HPDE6-E6E7 (cell line): ENCODE measurements around the gene DCLK2.

Experiments
- DNase-seq: peaks from one replicate; pipeline ENCODE4 v3.0.0; 2011; ENCODE audit warnings: missing footprints; ENCODE audit errors: extremely low spot score

Gene DCLK2

DNA sequence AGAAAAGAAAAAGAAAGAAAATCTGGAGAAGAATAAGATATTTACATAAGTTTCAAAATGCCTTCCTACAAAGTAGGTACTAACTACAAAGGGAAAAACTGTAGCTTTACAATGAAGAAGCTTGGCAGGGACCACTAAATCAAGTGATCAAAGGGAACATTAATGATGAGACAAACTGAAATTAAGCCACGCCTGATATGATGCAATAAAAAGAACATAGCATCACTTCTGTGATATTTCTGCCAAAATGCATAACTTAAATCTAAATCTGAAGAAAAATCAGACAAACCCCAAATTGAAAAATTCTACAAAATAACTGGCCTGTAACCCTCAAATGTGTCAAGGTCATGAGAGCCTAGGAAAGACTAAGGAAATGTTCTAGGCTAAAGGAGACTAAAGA lies 8.9 kb upstream of the DCLK2 start:
- no peak for DNase-seq

DNA sequence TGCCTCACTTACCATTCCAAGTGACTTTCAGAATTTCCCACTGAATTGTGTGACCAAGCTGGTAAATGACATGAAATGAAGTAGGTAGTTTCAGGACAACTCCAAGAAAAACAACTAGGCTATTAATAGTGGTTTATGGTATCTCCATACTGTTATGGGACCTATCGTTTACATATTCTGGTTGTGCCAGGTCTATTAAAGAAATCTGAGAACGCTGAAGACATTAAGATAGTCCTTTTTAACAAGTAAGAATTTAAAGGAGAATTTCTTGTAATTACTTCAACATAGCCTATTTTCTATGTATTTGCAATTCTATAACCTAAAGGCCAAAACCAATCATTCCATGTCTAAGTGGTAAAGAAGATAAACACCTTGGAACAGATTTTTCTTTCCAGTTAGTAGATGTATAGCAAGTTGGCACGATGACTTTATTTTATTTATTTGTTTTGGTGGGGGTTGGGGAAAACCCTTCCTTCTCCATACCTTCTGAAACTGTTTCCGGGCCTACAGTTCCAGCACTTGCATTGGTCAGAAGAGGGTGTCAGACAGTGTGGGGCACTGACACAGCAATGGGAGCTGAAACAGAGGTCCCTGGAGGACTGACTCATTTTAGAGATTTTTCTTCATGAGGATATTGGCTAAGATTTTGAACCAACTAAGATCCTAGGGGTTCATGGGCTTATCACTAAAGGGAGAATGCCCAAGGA lies 7.6 kb upstream of the DCLK2 start:
- DNase-seq: no peak

DNA sequence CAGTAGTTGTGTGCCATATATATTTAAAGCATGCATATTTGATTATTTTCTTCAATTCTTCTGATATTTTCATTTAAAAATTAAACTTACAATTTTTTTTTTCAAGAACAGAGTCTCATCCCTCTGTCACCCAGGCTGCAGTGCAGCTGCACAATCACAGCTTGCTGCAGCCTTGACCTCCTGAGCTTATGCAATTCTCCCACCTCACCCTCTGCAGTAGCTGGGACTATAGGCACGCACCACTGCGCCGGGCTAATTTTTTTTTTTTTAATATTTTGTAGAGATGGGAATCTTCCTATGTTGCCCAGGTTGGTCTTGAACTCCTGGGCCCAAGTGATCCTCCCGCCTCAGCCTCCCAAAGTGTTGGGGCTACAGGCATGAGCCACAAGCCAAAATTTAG lies 5.8 kb upstream of the DCLK2 start:
- no peak for DNase-seq

DNA sequence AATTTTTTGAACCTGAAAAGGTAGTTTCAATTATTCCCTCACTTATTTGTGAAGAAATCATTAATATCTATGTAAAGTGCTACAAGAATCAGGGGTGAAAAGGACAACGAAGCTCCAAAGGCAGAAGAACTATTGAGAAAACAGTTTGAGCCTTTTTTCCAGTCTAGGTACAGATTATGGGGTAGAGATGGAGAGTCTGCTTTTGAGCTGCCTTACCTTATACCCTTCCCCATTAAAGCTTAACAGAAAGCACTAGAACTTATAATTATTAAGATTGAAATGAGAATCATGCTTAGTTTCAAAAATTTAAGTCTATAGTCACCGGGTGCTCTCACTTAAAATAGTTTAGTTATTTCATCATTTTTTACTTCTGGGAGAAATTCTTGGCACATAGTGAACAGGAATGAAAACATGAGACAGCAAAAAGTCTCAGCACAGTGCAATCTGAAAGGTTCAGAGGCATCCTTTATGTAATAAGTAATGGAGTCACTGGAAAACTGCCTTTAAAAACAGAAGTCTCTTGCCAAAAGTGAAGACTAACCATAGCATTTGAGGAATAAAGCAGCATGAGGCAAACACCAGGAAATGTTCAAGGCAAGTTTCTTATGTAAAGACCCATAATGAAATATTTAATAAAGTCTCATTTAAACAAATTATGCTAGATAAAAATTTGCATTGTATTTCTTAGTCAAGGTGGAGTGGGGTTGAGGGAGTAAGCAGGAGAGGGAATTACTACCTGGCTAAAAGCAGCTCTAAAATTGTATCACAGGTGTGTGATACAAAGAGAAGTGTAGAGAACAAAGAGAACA lies 5.1 kb upstream of the DCLK2 start:
- DNase-seq: no peak

DNA sequence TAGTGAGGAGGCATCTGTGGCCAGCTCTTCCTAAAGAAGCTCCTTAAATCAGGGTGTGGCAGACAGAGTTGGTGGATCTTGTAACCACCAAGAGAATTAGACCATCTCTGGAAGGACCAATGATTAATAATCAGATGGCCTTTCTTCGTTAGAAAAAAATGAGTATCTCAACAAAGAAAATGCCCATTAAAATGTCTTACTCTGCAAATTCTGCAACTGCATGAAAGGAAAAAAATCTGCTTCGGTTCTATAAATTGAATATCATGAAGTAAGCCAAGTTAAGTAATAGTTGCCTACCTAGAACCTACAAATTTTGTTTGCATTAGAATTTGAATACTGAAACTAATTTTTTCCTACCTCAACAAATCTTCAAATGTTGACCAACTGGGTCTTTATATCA lies 4.2 kb upstream of the DCLK2 start:
- DNase-seq: no peak

DNA sequence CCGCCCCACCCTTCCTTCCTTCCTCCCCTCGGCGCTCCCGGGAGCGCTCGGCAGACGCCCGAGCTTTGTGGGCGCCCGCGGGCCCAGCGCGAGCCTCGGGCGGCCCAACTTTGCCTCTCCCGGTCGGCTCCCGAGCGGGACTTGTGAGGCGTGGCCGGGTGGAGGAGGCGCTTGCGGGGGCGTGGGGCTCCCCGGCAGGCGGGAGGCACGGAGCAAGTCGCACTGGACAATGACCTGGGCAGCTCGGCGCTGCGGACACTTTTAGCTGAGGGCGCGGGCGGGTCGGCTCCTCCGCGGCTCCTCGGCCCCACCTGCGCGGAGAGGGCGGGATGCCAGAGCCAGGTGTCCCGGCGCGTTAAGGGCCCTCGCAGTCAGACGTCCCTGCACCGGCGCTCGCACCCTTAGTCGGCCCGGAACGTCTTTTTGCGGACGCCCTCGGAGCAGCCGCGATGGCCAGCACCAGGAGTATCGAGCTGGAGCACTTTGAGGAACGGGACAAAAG lies 385 bp downstream of the DCLK2 start:
- peak; percentile 9 for DNase-seq

DNA sequence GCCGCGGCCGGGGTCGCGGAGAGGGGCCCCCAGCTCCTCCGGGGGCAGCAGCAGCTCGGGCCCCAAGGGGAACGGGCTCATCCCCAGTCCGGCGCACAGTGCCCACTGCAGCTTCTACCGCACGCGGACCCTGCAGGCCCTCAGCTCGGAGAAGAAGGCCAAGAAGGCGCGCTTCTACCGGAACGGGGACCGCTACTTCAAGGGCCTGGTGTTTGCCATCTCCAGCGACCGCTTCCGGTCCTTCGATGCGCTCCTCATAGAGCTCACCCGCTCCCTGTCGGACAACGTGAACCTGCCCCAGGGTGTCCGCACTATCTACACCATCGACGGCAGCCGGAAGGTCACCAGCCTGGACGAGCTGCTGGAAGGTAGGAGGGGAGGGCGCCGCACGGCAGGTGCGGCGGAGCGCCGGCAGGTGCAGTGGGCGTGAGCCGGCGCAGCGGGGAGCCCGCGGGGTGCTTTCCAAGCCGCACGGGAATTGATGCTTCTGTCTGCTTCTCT lies 886 bp downstream of the DCLK2 start:
- no peak for DNase-seq

DNA sequence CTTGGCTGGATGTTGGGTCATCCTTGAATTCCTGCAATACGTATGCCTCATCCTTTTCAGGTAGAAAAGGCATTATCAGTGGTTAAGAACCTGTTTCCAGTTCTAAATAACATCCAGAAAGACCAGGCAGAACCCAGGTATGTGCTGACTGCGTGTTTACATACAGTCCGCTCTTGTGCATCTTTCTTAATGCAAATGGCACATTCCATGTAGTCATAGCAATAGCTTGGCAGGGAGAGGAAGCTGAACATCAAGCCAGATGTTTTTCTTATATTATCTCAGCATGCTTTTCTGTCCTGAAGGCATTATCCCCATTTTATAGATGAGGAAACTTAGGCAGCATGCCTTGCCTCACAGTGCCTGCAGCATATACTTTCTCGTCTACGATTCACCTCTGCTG lies 2.1 kb downstream of the DCLK2 start:
- DNase-seq: no peak

DNA sequence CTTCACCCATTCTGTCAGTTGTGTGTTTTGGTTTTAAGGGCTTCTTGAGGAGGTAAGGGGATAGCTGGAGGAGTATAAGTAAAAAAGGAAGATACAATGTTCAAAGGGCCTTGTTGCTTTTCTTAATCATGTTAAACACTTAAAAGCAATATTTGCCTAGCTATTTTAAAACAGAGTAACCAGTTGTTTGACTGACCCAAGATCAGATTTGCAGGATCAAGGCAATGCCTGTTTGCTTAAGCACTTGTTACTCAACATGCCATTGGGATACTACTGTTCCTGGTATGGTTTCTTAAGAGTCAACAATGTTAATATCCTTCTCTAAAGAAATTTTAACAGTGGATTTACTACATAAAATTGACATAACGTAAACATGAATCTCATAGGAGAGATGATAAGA lies 2.6 kb downstream of the DCLK2 start:
- no peak for DNase-seq

DNA sequence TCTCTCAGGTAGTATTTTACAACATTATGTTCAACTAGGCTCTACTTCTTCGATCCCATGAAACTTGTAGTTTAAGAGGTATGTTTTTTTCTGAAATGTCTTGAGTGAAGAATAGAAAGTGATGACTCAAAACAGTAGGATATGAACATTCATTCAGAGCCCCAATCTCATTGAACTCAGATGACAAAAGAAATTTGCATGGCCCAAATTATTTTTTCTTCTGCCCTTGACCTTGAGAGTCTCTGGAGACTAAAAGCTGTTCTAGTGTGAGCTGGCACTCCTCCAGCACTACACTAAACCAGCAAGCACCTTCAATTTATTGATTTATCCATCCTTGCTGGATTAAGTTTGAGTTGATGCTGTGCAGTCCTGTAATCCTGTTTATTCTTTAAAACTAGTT lies 4.0 kb downstream of the DCLK2 start:
- no peak for DNase-seq

DNA sequence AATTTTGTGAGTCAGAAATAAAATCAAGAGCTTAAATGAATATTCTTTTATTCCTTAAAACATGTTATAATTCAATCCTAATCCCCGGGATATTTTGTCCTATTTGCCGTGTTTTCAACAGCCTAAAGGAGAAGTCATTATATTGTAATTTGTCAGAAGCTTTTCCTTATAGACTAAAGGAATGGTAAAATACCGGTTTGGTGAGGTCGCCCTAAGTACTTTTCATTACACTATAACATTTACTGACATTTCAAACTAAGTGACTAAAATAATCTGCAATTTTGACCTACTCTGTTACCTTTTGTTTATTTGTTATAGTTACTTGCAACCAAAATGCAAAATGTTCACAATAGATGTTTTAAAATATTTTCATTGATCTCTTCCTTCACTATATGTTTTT lies 8.8 kb downstream of the DCLK2 start:
- DNase-seq: no peak

DNA sequence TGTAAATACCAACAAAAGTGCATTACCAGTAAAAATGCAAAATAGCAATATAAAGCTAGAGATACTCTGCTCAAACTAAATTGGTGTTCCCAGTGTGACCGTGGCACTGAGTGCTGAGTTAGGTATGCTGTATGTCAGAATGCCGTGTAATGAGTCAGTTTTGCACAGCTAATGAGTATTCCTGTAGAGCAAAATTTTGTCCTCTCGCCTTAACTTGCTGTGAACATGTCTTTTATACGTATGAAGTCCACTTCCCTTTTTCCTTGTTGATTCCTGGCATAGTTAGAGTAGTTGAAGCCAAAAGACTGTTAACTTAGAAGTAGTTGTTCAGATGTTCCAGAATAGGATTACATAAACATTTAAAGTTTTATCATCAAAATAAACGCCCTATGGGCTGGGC lies 11.5 kb downstream of the DCLK2 start:
- DNase-seq: no peak

DNA sequence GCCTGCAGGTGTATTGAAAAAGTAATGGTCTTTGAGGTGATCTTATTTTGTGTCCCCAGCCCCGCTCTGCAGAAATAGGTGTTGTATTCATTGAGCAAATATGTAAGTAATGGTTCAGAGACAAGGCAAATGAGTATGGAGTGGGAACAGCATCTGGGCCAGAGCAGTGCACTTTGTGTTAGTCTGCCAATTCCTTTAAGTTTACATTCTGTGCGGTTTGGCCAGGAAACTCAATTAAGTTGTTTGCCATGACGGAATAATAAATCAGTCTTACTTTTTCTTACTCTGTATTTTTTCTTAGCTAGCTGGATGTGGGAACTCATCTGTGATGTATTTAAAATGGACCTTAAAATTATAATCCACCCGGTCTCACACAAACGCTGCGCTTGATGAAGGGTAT lies 12.6 kb downstream of the DCLK2 start:
- no peak for DNase-seq

DNA sequence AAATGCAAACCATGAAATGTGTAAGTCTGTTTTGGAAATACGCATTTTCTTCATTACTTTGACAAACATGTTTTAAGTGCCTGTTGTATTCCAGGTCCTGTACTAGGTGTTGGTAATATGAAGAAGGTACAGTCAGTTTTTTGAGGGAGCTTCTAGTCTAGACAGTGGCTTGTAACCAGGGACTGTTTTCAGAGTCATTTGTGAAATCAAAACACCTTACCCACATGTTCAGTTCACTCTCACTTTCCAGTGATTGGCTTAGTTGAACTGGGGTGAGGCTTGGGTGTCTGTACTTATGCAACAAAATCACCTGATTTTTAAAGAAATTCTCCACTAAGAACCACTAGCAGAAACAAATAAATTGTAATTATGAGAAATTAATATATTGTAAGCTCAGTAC lies 16.4 kb downstream of the DCLK2 start:
- no peak for DNase-seq

DNA sequence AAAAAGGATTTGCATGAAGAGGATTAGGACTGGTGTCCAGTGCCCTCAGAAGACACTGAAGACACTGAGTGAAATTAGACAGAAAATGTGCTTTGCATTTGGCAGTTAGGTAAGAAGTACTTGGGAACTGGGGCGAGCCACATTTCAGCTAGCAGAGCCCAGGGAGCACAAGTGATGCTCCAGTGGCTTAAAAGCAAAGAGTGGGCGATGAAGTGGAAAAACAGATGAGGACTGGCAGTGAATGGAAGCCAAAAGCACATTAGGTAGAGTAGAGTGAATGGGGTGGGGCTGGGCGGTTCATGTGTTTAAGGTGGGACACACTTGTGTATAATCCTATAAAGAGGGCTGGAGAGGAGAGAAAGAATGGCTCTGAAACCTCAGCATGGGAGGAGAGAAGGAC lies 18.4 kb downstream of the DCLK2 start:
- DNase-seq: no peak

DNA sequence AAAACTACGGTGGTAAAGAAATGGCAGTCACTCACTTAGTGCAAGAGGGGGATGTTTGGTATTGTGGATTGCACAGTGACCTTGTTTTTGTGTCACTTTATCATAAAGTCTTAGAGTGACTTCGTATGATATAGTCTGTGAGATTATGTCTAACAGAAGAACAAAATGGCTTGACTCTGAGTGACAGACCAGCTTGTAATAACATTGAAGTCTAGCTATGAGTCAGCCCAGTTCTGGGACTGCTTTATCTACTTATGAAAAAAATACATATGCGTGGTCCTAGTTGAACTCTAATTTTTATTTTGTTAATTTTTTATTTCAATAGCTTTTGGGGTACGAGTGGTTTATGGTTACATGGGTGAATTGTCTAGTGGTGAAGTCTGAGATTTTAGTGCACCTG lies 20.0 kb downstream of the DCLK2 start:
- DNase-seq: no peak

DNA sequence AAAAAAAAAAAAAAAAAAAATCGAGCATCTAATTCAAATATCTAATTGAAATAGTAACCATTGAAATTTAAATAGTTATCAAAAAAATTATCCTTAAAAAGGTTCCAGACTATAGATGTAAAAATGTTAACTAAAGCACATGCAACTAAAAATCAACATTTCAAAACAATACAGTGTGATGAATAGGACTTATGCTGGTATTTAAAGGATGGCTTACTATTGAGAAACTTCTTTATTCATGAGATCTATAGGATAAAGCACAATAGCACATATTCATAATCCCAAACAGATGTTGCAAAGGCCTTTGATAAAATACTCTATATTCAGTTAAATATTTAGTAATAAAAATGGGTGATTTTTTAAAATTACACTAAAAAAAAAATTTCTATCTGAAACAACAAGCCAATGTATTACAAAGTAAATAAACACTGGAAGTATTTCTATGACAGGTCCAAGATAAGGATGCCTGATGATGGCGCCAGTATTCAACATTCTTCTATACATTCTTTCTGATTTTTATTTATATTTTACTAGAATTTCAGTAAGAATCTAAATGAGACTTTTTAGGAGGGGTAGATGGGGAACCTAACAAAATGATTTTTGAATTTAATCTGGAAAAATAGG lies 26.3 kb downstream of the DCLK2 start:
- DNase-seq: no peak

DNA sequence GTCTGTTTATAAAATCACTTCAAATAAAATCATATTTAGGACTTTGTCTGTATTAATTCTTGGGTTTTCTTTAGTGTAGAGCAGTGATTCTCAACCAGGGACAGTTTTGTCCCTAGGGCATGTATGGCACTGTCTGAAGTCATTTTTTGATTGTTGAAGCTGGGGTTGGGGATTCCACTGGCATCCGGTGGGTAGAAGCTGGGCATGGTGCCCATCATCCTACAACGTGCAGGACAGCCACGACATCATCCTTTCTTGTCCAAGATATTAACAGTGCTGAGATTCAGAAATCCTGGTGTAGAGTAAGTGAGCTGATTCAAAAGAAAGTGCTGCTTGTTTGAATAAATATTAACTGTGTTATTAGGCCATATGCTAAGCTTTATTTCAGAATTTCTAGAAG lies 28.6 kb downstream of the DCLK2 start:
- DNase-seq: no peak

DNA sequence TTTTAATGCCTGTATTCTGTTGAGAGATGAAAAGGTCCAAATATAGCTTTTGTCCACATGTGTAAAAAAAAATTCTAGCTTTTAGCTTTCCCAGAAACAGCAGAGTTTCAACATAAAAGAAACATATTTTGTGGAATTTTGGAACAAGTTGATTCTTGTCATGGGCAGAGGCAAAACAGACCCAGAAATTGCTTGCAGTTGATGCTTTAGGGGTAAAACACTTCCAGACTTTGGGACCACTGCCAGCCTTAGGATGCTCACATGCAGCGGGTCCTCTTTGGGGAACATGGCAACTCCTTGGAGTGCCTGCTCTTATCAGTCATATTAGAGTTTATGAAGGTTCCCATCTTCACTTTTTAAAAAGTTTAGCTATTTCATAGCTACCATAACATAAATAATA lies 30.4 kb downstream of the DCLK2 start:
- DNase-seq: no peak

DNA sequence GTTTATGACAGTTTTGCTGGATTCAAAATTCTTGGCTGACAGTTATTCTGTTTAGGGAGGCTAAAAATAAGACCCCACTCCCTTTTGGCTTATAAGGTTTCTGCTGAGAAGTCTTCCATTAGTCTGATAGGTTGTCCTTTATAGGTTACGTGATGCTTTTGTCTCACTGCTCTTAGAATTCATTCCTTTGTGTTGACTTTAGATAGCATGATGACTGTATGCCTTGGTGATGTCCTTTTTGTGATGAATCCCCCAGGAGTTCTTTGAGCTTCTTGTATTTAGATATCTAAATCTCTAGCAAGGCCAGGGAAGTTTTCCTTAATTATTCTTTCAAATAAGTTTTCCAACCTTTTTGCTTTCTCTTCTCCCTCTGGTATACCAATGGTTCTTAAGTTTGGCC lies 36.4 kb downstream of the DCLK2 start:
- no peak for DNase-seq

DNA sequence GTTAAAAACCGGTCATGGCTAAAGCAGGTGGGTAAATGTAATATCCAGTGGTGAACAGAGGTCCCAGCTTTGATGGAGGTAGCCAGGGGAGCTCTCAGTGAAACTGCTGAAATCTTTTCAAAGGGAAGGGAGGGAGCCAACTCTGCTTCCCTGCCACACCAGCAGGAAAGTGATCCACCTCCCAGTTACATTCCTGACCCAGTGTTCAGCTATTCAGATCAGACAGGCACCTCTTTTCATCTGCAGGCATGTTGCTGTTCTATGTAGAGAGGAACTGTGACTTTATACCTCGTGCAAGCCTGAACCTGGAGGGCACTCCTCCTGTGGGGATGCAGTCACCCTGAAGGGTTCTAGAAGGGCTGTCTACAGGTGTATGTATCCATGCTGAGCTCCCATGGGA lies 37.6 kb downstream of the DCLK2 start:
- DNase-seq: no peak

DNA sequence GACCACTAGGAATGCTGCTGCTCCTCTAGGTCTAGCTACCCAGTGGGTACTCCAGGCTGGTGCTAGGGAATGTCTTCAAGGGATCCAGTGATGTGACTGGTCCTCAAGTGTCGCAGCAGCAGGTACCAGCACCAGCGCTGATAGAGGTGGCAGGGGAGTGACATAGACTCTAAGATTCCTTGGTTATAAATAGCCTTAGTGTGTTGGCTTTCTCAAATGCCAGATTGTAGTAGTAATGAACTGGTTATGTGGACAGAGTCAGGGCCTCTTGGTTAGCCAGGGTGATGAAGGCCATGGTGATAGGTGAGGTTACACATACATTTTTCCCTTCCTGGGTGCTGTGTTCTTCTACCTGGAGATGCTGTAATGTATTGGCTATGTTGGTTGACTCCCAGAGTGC lies 38.3 kb downstream of the DCLK2 start:
- no peak for DNase-seq

DNA sequence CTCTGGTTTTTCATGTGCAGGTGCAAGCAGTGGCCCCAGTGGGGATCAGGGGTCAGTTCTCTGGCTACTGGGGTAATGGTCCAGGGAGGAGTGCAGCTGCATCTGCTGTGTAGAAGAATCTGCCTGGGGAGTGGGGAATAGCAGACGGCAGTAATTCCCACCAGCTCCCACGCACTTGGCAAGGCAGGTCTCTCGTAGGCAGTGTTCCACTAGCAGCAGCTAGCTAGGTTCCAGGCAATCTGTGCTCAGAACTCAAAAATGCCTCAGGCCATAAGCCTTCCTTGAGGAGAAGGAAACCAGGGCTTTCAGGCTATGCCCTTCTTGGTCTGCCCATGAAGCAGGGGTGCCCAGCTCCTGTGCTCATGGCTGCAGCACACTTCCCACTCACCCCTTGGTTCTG lies 38.8 kb downstream of the DCLK2 start:
- no peak for DNase-seq
